Measurements from ENCODE around the gene RHAG.
"Not testable (repeated sequence)": the region's sequence is repeated elsewhere in the genome, so short reads cannot be mapped to it uniquely, and the experiment has no call there.

RHAG gene

DNA sequence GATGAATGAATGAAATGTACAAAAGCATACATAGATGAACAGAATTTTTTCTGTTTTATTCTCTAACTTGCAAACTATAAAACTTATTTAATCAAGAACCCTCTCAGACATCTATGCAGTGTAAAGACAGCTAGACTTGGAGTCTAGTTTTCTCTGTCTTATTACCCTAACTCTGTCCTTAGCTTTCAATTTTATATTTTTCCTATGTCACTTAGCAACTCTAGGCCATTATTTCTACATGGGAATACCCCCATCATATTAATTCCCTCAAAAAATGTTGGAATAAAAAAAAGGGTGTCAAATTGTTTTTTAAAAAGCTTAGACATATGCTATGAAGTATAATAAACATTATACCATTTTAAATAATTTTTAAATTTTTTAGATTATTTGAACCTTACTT, 1.2 kb downstream of the RHAG start:
- DNase-seq: no peak

DNA sequence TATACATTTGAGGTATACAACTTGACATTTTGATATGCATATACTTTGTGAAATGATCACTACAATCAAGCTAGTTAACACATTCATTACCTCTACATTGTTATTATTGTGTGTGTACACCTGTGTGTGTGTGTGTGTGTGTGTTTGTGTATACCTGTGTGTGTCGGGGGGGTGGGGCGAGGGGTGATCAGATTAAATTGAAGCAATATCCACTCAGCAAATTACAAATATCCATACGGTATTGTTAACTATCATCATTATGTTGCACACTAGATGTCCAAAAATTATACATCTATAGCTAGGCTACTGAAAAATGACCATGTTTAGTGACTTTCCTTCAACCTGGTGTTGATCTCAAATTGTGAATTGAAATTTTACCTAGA, 1.8 kb downstream of the RHAG start:
- DNase-seq: no peak

DNA sequence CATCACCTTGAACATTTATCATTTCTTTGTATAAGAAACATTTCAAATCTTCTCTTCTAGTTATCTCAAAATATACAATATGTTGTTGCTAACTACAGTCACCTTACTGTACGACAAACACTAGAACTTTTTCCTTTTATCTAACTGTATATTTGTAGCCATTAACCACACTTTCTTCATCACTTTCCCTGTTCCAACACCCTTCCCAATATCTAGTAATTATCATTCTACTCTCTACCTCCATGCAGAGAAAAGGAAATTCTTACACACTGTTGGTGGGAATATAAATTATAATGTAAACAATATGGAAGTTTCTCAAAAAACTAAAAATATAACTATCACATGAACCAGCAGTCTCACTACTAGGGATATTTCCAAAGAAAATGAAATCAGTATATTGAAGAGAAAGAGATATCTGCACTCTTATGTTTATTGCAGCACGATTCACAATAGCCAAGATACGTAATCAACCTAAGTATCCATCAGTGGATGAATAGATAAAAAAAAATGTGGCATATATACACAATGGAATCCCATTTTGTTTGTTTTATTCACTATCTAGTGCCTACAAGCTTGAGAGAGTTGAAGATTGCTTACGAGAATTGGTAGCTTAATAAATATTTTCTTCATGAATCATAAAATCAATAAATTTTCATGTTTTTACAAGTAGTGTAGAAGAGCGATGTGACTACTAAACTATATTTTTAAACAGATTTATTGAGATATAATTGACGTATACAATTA, 2.4 kb downstream of the RHAG start:
- no peak for DNase-seq

DNA sequence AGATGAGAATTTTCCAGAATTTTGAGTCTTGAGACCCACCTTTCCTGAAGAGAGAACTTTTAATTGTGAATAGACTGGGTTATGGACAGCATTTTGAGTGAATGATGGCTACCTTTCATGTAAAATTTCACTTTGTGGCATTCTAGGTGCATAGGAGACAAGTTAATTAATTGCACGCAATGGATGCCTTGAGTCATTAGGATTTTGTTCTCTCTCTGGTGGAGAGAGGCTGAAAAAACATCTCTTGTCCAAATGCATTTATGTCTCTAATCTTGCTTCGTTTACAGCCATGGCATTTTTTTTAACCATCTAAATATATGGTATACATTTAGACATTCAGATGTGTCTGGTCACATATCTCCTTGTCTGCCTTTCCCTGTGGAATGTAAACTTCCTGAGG, 3.1 kb downstream of the RHAG start:
- DNase-seq: no peak

DNA sequence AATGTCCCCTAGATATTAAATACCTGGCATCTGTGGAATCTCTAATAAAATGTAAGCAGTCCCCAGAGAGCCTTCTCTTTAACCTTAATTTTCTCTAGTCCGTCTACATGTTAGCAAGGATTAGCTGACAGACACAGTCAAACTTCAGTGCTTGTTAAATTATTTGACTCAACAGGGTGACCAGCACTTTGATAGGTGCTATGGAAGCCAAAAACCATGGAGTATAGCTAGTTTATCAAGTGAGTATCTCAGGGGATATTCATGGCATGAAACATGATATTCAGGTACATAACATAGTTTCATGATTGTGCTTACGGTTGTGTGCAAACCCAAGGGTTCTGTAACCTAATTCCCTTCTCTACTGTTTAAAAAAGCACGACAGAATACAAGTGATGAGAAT, 3.9 kb downstream of the RHAG start:
- no peak for DNase-seq

DNA sequence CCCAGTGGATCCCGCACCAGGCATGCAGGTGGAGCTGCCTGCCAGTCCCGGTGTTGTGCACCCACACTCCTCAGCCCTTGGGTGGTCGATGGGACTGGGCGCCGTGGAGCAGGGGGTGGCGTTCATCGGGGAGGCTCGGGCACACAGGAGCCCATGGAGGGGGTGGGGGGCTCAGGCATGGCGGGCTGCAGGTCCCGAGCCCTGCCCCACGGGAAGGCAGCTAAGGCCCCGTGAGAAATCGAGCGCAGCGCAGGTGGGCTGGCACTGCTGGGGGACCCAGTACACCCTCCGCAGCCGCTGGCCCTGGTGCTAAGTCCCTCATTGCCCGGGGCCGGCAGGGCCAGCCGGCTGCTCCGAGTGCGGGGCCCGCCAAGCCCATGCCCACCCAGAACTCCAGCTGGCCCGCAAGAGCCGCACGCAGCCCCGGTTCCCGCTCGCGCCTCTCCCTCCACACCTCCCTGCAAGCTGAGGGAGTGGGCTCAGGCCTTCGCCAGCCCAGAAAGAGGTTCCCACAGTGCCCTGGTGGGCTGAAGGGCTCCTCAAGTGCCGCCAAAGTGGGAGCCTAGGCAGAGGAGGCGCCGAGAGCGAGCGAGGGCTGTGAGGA, 7.1 kb downstream of the RHAG start:
- DNase-seq: not testable (repeated sequence)

DNA sequence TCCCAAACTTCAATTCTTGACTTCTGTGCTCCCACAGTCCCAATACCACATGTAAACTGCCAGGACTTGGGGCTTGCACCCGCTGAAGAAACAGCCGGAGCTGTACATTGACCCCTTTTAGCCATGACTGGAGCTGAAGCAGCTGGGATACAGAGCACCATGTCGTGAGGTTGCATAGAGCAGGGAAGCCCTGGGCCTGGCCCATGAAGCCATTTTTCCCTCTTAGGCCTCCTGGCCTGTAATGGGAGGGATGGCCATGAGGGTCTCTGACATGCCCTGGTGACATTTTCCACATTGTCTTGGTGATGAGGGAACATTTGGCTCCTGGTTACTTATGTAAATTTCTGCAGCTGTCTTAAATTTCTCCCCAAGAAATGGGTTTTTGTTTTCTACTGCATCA, 9.8 kb downstream of the RHAG start:
- DNase-seq: no peak

DNA sequence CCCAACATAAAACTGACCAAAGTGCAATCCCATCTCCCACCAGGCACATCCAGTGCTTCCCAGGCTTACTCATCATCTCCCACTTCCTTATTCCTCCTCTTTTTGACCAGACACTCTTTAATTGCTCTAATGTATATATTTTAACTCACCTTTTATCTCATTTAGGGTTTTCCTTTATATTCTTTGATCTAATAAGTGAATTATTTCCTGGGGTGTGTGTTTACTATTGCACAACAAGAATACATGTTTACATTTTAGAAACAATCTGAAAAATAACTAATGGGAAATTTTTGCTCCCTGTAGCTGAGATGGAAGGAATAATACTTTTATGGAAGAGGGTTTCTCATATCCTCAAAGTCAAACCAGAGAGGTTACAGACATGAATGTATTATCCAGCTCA, 18.4 kb downstream of the RHAG start:
- no peak for DNase-seq

DNA sequence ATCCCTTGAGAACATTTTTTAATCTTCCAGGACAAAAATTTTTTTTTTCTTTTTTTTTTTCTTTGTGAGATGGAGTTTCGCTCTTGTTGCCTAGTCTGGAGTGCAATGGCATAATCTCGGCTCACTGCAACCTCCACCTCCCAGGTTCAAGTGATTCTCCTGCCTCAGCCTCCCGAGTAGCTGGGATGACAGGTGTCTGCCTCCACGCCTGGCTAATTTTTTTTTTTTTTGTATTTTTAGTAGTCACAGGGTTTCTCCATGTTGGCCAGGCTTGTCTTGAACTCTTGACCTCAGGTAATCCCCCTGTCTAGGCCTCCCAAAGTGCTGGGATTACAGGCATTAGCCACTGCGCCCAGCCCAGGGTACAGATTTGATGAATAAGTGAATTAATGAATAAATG, 22.5 kb downstream of the RHAG start:
- not testable (repeated sequence) for DNase-seq

DNA sequence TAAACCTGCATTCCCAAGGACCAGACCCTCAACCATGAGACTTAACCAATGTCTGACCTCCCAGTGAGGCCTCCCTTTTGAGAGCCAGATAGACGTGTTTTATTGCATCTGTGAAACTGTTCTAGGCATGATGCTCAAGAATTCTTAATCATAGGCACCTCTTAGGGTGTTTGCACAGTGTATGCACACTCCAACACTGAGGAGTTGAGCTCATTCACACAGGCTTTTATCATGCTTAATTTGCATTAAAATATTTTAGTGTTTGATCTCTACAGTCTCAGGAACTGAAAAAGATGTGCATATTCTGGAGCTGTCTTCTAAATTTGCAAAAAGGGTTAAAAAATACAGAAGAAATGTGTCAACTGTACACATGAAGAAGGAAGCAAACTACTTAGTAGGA, 27.4 kb downstream of the RHAG start:
- DNase-seq: no peak

DNA sequence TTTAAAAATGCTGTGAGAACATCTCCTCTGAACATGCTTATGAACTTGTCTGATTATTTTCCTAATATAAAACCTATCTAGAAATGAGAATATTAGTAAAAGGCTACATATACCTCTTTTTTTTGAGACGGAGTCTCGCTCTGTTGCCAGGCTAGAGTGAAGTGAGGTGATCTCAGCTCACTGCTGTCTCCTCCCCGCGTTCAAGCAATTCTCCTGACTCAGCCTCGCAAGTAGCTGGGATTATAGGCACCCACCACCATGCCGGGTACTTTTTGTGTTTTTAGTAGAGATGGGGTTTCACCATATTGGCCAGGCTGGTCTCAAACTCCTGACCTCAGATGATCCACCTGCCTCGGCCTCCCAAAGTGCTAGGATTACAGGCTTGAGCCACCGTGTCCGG, 28.4 kb downstream of the RHAG start:
- not testable (repeated sequence) for DNase-seq

DNA sequence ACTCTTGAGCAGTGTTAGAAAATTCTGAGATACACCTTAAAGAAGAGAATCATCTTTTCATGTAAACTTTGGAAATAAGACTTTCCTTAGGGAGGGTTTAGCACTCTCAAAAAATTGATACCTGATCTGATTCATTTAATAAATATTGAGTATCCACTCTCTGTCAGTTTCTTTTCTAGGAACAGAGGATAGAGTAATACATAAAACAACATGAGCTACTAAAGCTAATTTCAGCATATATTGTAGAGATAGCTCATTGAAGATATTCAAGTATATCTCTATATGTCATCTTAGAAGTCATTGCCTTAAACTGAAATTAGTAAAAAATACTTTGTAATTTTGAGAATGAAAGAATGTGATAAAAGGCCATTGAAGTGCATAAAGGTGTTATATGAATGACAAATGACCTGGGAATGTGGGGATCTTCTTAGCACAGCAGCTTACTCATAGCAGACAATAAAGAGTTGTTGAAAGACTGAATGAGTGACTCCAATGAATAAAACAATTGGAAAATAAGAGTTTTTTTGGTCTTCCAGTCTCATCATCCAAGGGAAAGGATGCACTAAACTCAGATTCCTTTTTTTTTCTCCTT, 29.2 kb downstream of the RHAG start:
- DNase-seq: no peak

DNA sequence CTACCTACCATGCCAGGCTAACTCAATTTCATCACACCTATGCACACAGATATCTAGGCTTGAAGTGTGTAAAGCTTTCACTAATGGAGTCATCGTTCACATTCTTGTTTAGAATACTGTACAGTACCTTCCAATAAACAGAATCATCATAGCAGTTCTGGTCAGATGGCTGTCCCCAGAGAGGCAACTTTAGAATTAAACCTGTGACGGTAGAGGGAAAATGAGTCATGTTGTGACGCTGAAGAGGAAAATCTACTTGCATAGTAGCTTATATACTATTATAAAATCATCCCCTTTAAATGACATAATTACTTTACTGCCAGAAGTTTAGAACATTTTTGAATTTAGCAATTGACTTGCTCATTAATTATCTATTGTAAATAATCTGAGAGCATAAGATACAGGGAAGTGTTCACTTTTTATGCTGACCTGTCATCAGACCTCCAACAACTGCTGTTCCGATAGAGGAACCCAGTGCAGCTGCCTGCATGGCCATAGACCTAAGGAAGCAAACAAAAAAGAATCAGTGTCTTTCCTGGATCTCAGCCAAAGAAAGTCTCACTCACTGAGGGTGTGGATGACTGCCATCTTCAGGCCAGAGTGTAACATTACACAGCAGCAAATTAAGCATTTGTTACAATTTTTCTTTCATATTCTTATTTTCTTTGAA, 29.8 kb downstream of the RHAG start:
- DNase-seq: no peak

DNA sequence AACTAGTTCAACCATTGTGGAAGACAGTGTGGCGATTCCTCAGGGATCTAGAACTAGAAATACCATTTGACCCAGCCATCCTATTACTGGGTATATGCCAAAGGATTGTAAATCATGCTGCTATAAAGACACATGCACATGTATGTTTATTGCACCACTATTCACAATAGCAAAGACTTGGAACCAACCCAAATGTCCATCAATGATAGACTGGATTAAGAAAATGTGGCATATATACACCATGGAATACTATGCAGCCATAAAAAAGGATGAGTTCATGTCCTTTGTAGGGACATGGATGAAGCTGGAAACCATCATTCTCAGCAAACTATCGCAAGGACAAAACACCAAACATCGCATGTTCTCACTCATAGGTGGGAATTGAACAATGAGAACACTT, 32.6 kb downstream of the RHAG start:
- DNase-seq: not testable (repeated sequence)

DNA sequence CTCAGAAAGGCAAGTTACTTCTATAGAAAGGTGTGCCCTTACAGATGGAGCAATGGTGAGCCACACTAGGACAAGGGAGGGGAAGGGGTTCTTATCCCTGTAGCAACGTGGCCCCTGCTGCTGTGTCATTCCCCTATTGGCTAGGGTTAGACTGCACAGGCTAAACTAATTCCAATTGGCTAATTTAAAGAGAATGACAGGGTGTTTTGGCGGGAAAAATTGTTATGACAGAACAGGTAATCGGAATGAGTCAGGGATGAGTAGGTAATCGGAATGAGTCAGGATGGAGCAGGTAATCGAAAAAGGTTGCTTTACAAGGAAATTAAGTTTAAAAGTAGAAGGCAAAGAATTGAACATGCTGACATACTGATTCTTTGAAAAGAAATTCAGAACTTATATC, 49.4 kb downstream of the RHAG start:
- DNase-seq: not testable (repeated sequence)

DNA sequence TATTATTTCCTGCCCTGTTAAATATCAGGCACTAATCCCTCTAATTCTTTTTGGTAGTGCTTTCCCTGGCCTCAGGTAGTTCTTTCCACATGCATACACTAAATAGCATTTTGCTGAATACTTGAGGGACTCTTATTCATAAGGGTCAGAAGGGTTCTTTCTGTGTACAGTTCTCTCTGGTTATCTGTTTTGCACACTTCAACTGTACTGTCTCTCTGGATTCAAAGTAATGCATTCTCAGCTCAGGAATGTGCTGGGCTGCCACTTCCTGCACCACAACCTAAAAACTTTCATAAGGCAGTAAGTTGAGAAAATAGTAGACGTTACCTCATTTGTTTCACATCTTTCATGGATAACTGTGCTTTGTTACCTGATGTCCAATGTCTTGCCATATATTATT, 54.1 kb downstream of the RHAG start:
- DNase-seq: no peak

DNA sequence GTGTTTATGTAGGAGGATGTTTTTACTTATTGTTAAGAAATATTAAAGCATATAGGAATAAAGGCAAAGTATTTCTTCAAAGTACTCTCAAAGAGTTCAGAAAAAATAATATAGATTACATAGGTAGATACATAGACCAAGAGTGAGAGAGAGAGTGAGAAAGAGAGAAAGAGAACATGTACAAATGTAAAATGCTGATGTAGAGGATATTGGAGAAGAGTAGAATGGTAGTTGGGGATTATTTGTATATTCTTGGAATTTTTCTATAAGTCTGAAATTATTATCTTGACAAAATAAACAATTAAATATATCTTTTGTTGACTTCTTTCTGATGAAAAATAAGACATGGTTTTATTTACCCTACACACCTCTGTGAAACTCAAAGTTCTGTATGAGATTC, 57.0 kb downstream of the RHAG start:
- DNase-seq: no peak

DNA sequence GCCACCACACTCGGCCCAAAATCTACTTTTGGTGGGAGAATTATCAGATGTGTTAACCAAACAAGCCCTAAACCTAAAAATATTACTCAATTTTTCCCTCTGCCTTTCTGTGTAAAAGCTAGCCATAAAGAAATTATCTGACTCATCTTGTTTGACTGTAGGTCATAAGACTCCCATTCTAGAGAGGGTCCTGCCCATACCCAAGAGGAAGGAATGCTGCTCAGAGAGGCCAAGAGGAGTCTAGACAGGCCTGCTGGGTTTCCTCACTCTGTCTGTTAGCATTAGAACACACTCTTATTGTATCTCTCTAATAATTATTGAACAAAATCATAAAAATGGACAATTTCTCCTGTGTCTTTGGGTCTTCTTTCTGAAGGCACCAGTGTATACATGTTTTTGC, 60.0 kb downstream of the RHAG start:
- DNase-seq: no peak

DNA sequence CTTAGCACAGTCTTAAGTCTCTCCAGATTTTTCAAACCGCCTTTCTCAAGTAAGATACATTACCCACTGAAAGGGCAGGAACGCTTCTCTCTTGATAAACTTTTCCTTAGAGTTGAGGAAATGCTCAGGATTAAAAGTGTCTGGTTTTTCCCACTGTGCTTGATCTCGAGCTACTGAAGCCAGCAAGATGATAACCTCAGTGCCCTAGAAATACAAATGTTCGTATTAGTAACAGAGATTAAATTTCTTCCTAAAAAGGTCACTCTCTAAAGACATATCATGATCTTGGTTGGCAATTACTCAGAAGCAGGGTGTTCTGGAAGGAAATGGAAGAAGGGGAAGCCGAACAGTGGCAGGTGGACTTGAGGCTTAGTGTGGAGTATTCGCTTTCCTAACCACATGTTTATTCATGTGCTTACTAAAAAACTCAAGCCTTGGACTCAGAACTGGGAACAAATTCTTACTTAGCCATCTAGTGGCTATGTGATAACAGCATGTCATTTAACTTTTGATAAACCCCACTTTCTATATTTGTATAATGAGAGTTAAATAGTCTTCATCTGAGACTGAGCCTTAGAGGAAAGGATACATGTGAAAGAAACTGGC, 66.1 kb downstream of the RHAG start:
- no peak for DNase-seq

DNA sequence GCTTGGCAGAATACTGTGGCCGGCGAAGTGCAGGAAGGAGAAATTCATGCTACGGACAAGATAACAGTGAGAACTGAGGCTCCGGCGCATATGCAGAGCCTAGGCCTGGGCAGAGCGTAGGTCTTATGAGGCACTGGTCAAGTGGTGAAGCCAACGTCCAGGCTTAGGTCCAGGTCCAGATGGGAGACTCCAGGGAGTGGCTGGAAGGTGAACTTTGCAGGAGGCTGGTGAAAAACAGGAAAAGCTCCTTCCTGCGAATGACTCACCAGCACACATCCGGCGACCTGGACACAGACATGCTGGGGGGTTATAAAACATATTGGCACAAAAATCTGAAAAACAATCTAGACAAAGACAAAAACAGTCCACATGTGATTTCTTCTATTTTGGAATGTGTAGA, 70.8 kb downstream of the RHAG start:
- no peak for DNase-seq

DNA sequence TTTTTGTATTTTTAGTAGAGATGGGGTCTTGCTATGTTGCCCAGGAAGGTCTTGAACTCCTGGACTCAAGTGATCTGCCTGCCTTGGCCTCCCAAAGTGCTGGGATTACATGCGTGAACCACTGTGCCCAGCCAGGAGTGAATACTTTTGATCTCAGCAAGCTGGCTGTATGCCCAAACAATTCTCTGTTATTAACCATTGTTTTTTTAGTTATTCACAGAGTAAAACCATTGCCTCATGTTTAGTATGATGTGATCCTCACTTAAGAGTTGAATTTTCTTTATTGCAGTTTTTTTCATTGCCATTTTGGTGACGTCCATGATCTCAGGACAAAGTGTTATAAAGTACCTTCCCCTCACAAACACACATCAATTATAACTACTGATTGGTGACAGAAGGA, 71.4 kb downstream of the RHAG start:
- no peak for DNase-seq

DNA sequence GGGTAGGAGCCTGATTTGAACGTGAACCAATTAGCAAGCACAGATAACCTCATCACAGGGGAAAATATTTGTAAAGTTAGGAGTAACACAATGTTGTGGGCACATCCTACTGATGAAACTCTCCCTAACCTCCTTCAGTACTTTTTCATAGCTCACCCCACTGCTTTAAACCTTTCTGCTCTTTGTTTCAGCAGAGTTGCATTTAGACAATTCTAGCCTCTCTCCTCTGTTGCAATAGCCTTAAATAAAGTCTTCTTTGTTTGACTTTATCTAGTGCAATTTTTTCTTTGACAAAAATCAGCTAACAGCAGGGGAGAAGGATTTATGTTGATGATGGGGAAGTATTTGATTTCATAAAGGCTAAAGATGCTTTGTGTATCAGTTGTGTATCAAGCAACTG, 72.1 kb downstream of the RHAG start:
- DNase-seq: no peak

DNA sequence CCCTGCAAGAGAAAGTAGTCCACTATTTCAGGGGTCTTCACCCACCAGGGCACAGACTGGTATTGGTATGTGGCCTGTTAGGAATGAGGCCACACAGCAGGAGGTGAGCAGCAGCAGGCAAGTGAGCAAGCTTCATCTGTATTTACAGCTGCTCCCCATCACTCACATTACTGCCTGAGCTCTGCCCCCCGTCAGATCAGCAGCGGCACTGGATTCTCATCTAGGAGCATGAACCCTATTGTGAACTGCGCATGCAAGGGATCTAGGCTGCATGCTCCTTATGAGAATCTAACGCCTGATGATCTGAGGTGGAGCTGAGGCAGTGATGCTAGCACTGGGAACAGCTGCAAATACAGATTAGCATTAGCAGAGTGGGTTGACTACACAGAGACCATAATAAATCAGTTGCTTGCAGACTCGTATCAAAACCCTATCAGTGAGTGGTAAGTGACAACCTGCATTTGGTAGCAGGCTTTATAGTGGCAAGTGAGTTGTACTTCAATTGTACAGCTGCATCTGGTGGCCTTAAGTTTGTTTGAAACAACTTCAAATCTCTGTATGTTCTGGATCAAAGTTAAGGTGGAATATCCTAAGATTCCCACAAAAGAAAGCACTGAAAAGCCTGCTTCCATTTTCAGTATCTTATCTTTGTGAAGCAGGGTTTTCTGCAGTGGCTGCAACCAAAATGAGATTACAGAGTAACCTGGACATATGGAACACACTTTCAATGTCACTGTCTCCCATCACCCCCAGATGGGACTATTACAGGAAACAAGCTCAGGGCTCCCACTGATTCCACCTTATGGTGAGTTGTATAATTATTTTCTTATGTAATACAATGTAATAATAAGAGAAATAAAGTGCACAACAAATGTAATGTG, 73.4 kb downstream of the RHAG start:
- no peak for DNase-seq

Data from activated T-cell treated with anti-CD3 and anti-CD28 coated beads, Interleukin-2, amount 50 U/mL, for 1 hour (primary cell).